Spleen (tissue), 11 donors: ENCODE measurements around the gene IFI30. TPM values are rescaled to one million over a fixed set of nuclear protein-coding genes. Genes with fewer than 3 reads are reported as not detected.
"Not testable (repeated sequence)": the region's sequence is repeated elsewhere in the genome, so short reads cannot be mapped to it uniquely, and the experiment has no call there.

Experiments used
- DNase-seq: peaks from one replicate; pipeline ENCODE4 v3.0.0-alpha.2; 2020
- H3K27ac ChIP-seq, 8 donors: fragments of 200-600 bp; sonication (generic) in 7 of 8; 1 replicate in 4 of 8; 2 replicates in 4 of 8; pipeline versions ENCODE4 v1.5.0 to v1.8.0; 2016 to 2021; ENCODE audit warnings: inconsistent platforms in 4 of 8, mild to moderate bottlenecking in 4 of 8, moderate library complexity in 1 of 8
- H3K27me3 ChIP-seq, 7 donors: fragments of 200-600 bp; sonication (generic) in 6 of 7; replicated peaks in 1 of 7; 1 replicate in 4 of 7; 2 replicates in 3 of 7; pipeline versions ENCODE4 v1.5.0 to v1.8.0; 2016 to 2021; ENCODE audit warnings: inconsistent platforms in 3 of 7, mild to moderate bottlenecking in 1 of 7
- H3K36me3 ChIP-seq, 6 donors: fragments of 200-600 bp; sonication (generic) in 5 of 6; 1 replicate in 4 of 6; 2 replicates in 2 of 6; pipeline versions ENCODE4 v1.5.0 to v1.8.0; 2016 to 2021; ENCODE audit warnings: inconsistent platforms in 2 of 6
- H3K4me1 ChIP-seq, 6 donors: fragments of 200-600 bp; sonication (generic) in 5 of 6; 1 replicate in 3 of 6; 2 replicates in 3 of 6; pipeline versions ENCODE4 v1.5.0 to v1.8.0; 2016 to 2021; ENCODE audit warnings: inconsistent platforms in 3 of 6
- H3K4me3 ChIP-seq, 8 donors: fragments of 200-600 bp; sonication (generic) in 7 of 8; 1 replicate in 4 of 8; 2 replicates in 4 of 8; pipeline versions ENCODE4 v1.5.0 to v1.8.0; 2016 to 2021; ENCODE audit warnings: inconsistent platforms in 4 of 8, mild to moderate bottlenecking in 4 of 8, moderate library complexity in 2 of 8
- H3K9me3 ChIP-seq, 8 donors: fragments of 200-600 bp; sonication (generic) in 7 of 8; 1 replicate in 4 of 8; 2 replicates in 4 of 8; pipeline versions ENCODE4 v1.5.0 to v1.8.0; 2016 to 2021; ENCODE audit warnings: inconsistent platforms in 4 of 8
- CTCF ChIP-seq, 11 experiments: fragments of 200-600 bp in 7 of 11; fragments of 450-650 bp in 4 of 11; sonication (generic) in 4 of 11; IDR thresholded peaks in 8 of 11; conservative IDR thresholded peaks in 3 of 11; 1 replicate in 7 of 11; 2 replicates in 4 of 11; pipeline versions ENCODE4 v1.4.0 to v1.8.0; 2016 to 2021; ENCODE audit warnings: antibody characterized with exemption in 11 of 11, inconsistent platforms in 4 of 11, mild to moderate bottlenecking in 1 of 11
- POLR2A ChIP-seq, 3 donors: fragments of 450-650 bp; IDR thresholded peaks; one replicate each; pipeline ENCODE4 v1.5.1; 2017; ENCODE audit warnings: antibody characterized with exemption in 3 of 3, mild to moderate bottlenecking in 1 of 3
- POLR2AphosphoS5 ChIP-seq, 3 donors: sonication (generic); formaldehyde crosslinking; IDR thresholded peaks; one replicate each; pipeline ENCODE4 v1.5.1; 2017; ENCODE audit warnings: antibody characterized with exemption in 3 of 3
- WGBS, 5 donors: extraction: QIAGEN DNeasy Blood & Tissue Kit in 3 of 5; methylation state at CpG; one replicate each; pipeline versions ENCODE4 v1.1.5 to v1.1.7; 2013 to 2018; 5-methylcytosine and 5-hydroxymethylcytosine counted together
- intact Hi-C: fragments of 100-400 bp; cut with DNase I; formaldehyde crosslinking; loops from one replicate; pipeline ENCODE4 v1.15.0; 2023; ENCODE audit warnings: low total_unique reads
- polyA plus RNA-seq, 3 donors: library from polyadenylated mRNA; stranded (reverse); fragments of 200-250 nt; gene quantifications; one replicate each; pipeline ENCODE4 v1.2.1, GENCODE V29; 2013
- total RNA-seq, 7 donors: library from RNA; depleted of rRNA in 3 of 7; stranded (reverse); fragments of >200 nt in 3 of 7; fragmentation: NEBNext Ultra II Directional in 4 of 7; extraction: Animal tissue kit (Norgen Biotek cat#: 25700) in 4 of 7; gene quantifications; one replicate each; pipeline versions ENCODE4 v1.1.0 to v1.2.1, GENCODE V29; 2016 to 2021
- donor health status: healthy with polysubstance abuse.
- donor health status: DM: no; HTN: no; CAD: no; lungs with moderate emphysema.
- donor health status: DM: no; HTN: no; CAD: no.
- donor health status: Bipolar disorder and iron deficiency.
- donor health status: healthy.
- donor health status: DM: no; HTN: no; CAD: no.
- donor health status: DM: yes; HTN: yes; CAD: no.

Gene IFI30
- total and polyA plus RNA-seq, 10 donors, result 206 to 475 (median 288) TPM

- TF ChIP-seq POLR2A (IDR thresholded peaks at IDR 0.05) (no peak), CTCF (IDR thresholded peaks at IDR 0.05 in 8 of 11, conservative IDR thresholded peaks at IDR 0.05 in 3 of 11) (no peak), POLR2AphosphoS5 (IDR thresholded peaks at IDR 0.05) (no peak)
- Histone ChIP-seq H3K27ac (peak overlapping the region in 6 of 8 donors; percentile 13 to 68 (median 44)), H3K27me3 (no peaks in the 10 kb centered on the region), H3K36me3 (peaks cover 0 to 26% (median 9%) of the 10 kb centered on the region in 6 donors), H3K4me1 (peaks cover 24 to 88% (median 60%) of the 10 kb centered on the region in 6 donors), H3K4me3 (no peak overlapping the region), H3K9me3 (no peaks in the 10 kb centered on the region)
- WGBS, 5 donors, result 54 to 73% (median 56%) methylated on average over 16 to 18 of the region's 18 CpGs
- intact Hi-C loops, result no loop called here
- DNase-seq, result no peak
Observed at GRCh38 chr19:18157465-18158063, 16.0 kb upstream of the IFI30 start.

- intact Hi-C loops, result no loop called here
- Histone ChIP-seq H3K4me3 (no peak overlapping the region), H3K27me3 (no peaks in the 10 kb centered on the region), H3K4me1 (peaks cover 24 to 86% (median 58%) of the 10 kb centered on the region in 6 donors), H3K27ac (no peak overlapping the region), H3K9me3 (no peaks in the 10 kb centered on the region), H3K36me3 (peaks cover 0 to 35% (median 13%) of the 10 kb centered on the region in 6 donors)
- no peak for DNase-seq
- WGBS, 5 donors, result 77 to 92% (median 81%) methylated on average over 4 of the region's 4 CpGs
- TF ChIP-seq POLR2A (IDR thresholded peaks at IDR 0.05) (no peak), CTCF (IDR thresholded peaks at IDR 0.05 in 8 of 11, conservative IDR thresholded peaks at IDR 0.05 in 3 of 11) (no peak), POLR2AphosphoS5 (IDR thresholded peaks at IDR 0.05) (no peak)
Observed at GRCh38 chr19:18158467-18158866, 15.1 kb upstream of the IFI30 start.

GRCh38 chr19:18159059-18159616 is 14.5 kb upstream of the IFI30 start:
- DNase-seq, intact Hi-C loops, H3K9me3 ChIP-seq, H3K27ac ChIP-seq, H3K4me3 ChIP-seq, H3K27me3 ChIP-seq: not testable (repeated sequence)
- Histone ChIP-seq H3K36me3 (peaks cover 0 to 41% (median 18%) of the 10 kb centered on the region in 6 donors), H3K4me1 (peaks cover 19 to 79% (median 51%) of the 10 kb centered on the region in 6 donors)
- 80 to 92% (median 87%) methylated on average over 6 of the region's 6 CpGs for WGBS, 5 donors

GRCh38 chr19:18159810-18160209 is 13.8 kb upstream of the IFI30 start:
- H3K27me3 ChIP-seq, result no peaks in the 10 kb centered on the region
- H3K36me3 ChIP-seq, result peaks cover 0 to 48% (median 23%) of the 10 kb centered on the region in 6 donors
- DNase-seq, result no peak
- intact Hi-C loops, result no loop called here
- peaks cover 14 to 72% (median 46%) of the 10 kb centered on the region in 6 donors for H3K4me1 ChIP-seq
- TF ChIP-seq POLR2AphosphoS5 (IDR thresholded peaks at IDR 0.05) (no peak), CTCF (IDR thresholded peaks at IDR 0.05 in 8 of 11, conservative IDR thresholded peaks at IDR 0.05 in 3 of 11) (no peak), POLR2A (IDR thresholded peaks at IDR 0.05) (no peak)
- H3K9me3 ChIP-seq, result no peaks in the 10 kb centered on the region
- H3K27ac ChIP-seq, result no peak overlapping the region
- no peak overlapping the region for H3K4me3 ChIP-seq
- 91 to 97% (median 96%) methylated on average over 10 of the region's 10 CpGs for WGBS, 5 donors
